ENCODE data around the gene PLCB2.

PLCB2 gene

GRCh38 chr15:40303576-40303975 lies 4.2 kb downstream of the PLCB2 start:
- in situ Hi-C loops (cut with HindIII; ENCODE audit: low sequenced_read_pairs): no loop called here
- no peak overlapping the region for H3K4me3 ChIP-seq (ENCODE audit: low read depth, low read length)
- DNase-seq (ENCODE audit: low read depth, low spot score): no peak
- TF ChIP-seq CTCF (IDR thresholded peaks at IDR 0.05; ENCODE audit: low read depth, low read length): no peak

GRCh38 chr15:40302981-40303380 lies 4.8 kb downstream of the PLCB2 start:
- H3K4me3 ChIP-seq (ENCODE audit: low read depth, low read length): no peak overlapping the region
- no peak for DNase-seq (ENCODE audit: low read depth, low spot score)
- in situ Hi-C loops (cut with HindIII; ENCODE audit: low sequenced_read_pairs): no loop called here
- TF ChIP-seq CTCF (IDR thresholded peaks at IDR 0.05; ENCODE audit: low read depth, low read length): no peak

- TF ChIP-seq CTCF (IDR thresholded peaks at IDR 0.05; ENCODE audit: low read depth, low read length): no peak
- in situ Hi-C loops (cut with HindIII; ENCODE audit: low sequenced_read_pairs): no loop called here
- no peak for DNase-seq (ENCODE audit: low read depth, low spot score)
- no peak overlapping the region for H3K4me3 ChIP-seq (ENCODE audit: low read depth, low read length)
Measured at GRCh38 chr15:40302288-40302886, 5.3 kb downstream of the PLCB2 start.

- no peak overlapping the region for H3K4me3 ChIP-seq (ENCODE audit: low read depth, low read length)
- no peak for TF ChIP-seq CTCF (IDR thresholded peaks at IDR 0.05; ENCODE audit: low read depth, low read length)
- in situ Hi-C loops (cut with HindIII; ENCODE audit: low sequenced_read_pairs): no loop called here
- DNase-seq (ENCODE audit: low read depth, low spot score): no peak
Measured at GRCh38 chr15:40301467-40302179, 6.1 kb downstream of the PLCB2 start.

- no peak overlapping the region for H3K4me3 ChIP-seq (ENCODE audit: low read depth, low read length)
- DNase-seq (ENCODE audit: low read depth, low spot score): no peak
- in situ Hi-C loops (cut with HindIII; ENCODE audit: low sequenced_read_pairs): no loop called here
- no peak for TF ChIP-seq CTCF (IDR thresholded peaks at IDR 0.05; ENCODE audit: low read depth, low read length)
Measured at GRCh38 chr15:40300771-40301170, 7.0 kb downstream of the PLCB2 start.

GRCh38 chr15:40300367-40300766 lies 7.4 kb downstream of the PLCB2 start:
- H3K4me3 ChIP-seq (ENCODE audit: low read depth, low read length): no peak overlapping the region
- TF ChIP-seq CTCF (IDR thresholded peaks at IDR 0.05; ENCODE audit: low read depth, low read length): no peak
- no peak for DNase-seq (ENCODE audit: low read depth, low spot score)
- in situ Hi-C loops (cut with HindIII; ENCODE audit: low sequenced_read_pairs): no loop called here

Measured in astrocyte of the spinal cord (primary cell).